Measurements from ENCODE around the gene HSD3B2. TPM values are rescaled to one million over a fixed set of nuclear protein-coding genes. Genes with fewer than 3 reads are reported as not detected.

The HSD3B2 gene
- not detected in 2 replicates for total RNA-seq (ENCODE audit: low replicate concordance)

DNA sequence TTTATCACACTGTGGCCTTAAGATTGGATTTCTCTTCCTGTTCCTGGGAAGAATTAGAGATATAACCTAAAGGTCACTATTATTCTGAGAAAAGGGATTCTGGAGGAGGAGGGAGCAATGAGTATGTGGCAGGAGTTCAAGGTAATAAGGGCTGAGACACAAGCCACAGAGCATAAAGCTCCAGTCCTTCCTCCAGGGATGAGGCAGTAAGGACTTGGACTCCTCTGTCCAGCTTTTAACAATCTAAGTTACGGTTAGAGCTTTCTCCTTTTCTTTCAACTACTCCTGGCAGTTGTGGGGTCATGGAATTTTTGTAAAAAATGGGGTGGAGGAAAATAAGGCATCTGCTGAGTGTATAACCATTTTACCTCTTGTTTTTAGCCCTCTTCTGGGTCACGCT, at the start of gene HSD3B2:
HSD3B2 (plus strand) TSS at position 201 of the 400 bp plus-strand sequence. CDS start 270 bp downstream, outside the sequence.

GRCh38 chr1:119368554-119368953, 46.4 kb upstream of the HSD3B2 start, which contains the start of gene HAO2:
Gene HAO2 (plus strand): TSS chr1:119368785. CDS start chr1:119381086, 12,301 bp downstream.

Other genes with a start within 250 kb of the HSD3B2 start
- gene HAO2, start 46.4 kb upstream of the HSD3B2 start, total RNA-seq (ENCODE audit: low replicate concordance): 2.0 TPM in 1 of 2 replicates, not detected in the other
- not detected in 2 replicates for gene HSD3B1, start 92.1 kb downstream of the HSD3B2 start, total RNA-seq (ENCODE audit: low replicate concordance)
- gene ZNF697, start 233.1 kb downstream of the HSD3B2 start, total RNA-seq (ENCODE audit: low replicate concordance): 9.4 and 11.1 TPM in 2 replicates

Data from smooth muscle cell of the coronary artery (primary cell).